Activated CD8-positive, alpha-beta memory T cell treated with anti-CD3 and anti-CD28 coated beads for 36 hours (primary cell): ENCODE results near the gene KDM5C. TPM values are rescaled to one million over a fixed set of nuclear protein-coding genes. Genes with fewer than 3 reads are reported as not detected.

Experiments used
- CTCF ChIA-PET: fragments of 350-600 bp; sonication (Branson Sonifier 250); formaldehyde crosslinking; loops from one replicate; lab custom pipeline; 2021; ENCODE audit warnings: antibody characterized with exemption; lab: Charles Lee
- POLR2A ChIA-PET: fragments of 350-600 bp; sonication (Branson Sonifier 250); formaldehyde crosslinking; loops from one replicate; lab custom pipeline; 2021; ENCODE audit warnings: antibody characterized with exemption; lab: Charles Lee
- total RNA-seq, 2 experiments: library from RNA; stranded (reverse); gene quantifications; one replicate each; pipeline ENCODE4 v1.2.3, GENCODE V29; 2021

KDM5C gene
- total RNA-seq = 10 to 100 TPM; 82.6 to 90.1 TPM

DNA sequence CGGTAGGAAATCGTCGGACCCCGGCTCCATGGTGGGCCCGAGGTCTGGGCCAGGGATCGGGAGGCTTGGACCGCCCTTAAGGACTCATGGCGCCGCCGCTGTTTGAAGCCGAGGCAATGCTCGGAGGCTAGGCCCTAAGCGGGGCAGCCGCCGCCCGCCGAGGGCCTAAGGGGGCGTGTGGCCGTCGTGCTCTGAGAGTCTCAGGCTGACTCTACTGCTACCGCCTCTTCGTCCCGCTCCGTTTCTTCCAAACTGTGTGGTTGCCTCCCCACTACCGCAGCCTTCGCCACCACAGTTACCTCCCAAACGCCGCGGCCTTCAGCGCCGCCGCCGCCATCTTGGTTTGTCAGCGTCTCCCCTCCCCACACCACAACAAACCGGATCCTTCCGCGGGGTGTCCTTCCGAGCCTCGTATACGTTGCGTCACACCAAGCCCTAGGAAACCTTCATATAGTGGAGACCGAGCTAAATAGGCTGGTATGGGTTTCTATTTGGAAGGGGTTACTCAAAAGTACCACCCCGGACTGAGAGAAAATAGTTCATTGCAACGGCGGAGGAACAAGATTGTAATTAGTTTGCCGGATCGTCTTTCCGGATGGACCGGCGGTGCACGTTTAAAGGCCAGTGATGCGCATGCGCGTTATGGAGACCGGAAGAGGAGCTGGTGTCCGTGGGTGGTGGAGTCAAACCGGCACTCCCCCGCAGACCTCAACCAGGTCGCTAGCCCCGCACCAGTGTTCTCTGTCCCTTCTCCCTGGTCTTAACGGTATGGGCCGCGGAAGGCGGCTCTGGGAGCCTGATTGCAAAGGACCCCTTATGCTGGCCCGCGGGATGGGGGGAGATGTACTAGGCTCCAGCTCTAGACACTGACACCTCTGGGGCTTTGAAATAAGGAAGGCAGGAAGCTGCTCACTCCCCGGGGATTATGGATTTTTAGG, at the start of gene KDM5C:
Gene KDM5C, minus strand, starts transcription at position 348 of the 938 bp plus-strand sequence. Its CDS starts 318 bp downstream, at position 30.
- CTCF ChIA-PET = no interaction called here
- POLR2A ChIA-PET = interaction anchor here (0.6 to 1.2 kb wide), 4 partner anchors 9 to 38 kb away, joined by 3 read pairs; no protein-coding TSS in a partner anchor

DNA sequence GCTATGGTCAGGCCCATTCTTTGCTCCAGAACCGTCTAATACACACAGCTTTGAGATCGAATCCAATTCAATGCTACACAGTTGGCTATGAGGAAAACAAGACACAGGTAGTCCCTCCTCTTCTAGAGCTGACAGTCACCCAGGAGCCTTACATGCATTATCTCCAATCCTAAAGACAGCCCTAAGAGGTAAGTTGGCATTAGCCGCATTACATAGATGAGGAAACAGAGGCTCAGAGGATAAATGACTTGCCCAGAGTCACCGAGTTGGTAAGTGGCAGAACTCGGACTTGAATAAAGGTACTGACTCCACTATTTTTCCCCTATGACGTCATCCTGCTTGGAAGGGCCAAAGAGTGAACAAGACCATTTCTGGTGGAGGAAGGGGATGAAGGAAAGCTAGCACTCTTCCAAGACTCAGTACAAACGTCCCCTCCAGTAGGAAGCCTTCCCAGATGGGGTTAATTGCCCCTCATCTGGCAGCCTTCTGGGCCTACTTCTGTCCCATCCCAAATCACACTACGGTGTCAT, 47.9 kb upstream of the KDM5C start:
- ChIA-PET POLR2A (no interaction called here), CTCF (no interaction called here)

DNA sequence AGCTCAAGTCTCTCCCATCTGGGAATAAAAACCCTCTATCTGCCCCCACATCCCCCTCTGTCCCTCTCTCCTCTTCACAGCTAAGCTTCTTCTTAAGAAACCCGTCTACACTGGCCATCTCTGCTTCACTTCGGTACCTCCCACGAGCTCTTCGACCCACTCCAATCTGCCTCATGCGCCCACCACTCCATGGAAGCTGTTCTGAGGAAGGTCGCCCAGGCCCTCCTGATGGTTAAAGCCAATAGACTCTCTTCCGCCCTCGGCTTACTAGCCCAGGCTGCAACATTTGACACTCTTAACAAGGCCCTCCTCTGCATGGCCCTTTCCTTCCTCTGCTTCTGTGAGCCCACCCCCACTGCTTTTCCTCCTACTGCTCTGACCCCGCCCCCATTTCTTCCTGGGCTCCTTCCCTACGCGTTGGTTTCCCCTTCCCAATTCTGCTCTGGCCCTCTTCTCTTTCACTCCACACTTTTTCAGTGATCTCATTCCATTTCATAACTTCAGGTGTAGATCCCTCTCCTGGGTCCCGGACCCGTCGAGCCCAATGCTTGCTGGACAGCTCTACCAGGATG, 44.6 kb upstream of the KDM5C start:
- ChIA-PET CTCF (no interaction called here), POLR2A (no interaction called here)

DNA sequence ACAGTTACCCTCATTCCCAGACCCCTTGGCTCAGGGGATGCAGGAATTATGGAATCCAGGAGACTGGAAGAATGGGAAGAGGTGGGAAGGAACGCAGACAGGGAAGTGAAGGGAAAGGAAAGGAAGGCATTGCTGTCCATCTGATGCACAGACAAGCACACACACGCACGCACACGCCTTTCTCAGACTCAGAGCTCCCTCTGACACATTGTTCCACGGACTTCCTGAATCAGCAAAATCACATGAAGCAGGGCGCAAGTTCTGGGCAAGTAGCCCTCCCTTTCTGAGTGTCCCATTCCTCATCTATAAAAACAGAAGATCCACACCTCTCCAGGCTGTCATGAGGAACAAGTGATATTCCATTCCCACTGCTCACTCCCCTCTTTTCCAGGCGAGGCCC, 43.2 kb upstream of the KDM5C start:
- CTCF ChIA-PET = no interaction called here
- POLR2A ChIA-PET = no interaction called here

DNA sequence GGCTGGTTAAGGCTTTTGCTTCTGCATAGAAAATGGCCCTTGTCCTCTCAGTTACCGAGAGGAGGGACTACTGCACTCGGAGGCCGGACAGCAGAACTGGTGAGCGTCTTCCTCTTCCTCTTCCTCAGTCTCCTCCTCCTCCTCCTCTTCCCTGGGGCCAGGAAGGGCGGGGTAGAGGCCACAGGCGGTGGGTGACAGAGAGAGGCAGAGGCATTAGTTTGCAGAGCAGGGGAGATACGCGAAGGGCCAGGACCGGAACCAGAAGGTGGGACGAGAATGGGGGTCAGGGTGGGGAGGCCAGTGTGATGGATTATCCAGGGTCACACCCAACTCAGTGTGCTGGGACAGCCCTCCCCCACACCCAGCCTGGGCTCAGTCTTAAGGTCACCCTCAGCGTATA, 41.9 kb upstream of the KDM5C start:
- ChIA-PET POLR2A (no interaction called here), CTCF (no interaction called here)

DNA sequence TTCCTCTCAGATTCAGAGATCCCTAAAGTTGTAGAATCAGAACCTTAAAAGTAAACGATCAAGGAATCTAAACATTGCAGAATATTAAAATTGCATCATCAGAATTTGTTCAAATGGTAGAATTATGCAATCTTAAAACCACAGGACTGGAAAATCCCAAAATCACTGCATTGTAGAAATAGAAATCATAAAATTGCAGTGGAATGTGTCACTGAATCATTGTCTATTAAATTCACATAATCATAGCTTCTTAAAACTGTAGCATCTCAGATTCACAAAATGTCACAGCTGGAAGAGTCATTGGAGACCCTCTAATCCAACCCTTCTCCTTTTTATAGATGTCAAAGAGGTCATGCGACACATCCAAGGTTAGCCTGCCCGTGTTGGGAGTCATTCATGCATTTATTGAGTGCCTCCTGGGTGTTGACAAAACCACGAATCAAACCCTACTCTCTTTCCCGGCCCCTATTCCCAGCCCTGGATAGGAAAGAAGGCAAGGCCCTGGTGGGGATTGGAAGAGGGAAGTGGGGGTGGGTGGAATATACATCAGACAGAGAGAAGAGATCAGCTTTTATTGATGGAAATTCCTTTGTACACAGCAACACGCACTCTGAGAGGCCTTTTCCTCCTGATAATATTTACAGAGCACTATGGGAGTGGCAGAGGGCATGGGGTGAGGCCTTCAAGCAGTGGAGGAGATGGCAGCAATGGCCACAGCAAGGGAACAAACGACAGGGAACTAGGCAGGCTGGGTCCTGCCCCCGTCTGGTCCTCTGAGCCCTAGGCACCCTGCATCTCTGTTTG, 41.0 kb upstream of the KDM5C start:
- POLR2A ChIA-PET = no interaction called here
- CTCF ChIA-PET = no interaction called here

DNA sequence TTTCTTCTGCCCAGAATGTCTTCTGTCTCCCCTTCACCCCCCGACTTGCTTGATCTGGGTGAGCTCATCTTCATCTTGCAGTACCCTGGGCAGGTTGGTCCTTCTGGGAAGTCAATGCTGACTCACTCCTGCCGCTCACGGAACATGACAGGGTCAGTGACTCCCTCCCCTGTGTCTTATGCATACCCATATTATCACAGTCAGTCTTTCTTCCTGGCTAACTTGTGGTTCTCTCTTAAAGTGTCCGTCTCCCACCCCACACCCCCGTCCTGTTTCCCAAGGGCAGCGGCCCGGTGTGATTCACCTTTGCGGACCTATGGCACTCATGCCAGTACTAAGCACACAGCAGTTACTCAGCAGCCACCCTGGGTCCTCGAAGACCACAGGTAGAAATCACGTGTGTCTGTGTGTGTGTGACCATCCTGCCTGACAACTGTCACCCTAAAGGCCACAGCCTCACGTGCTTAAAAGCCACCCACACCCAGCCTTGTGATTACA, 38.6 kb upstream of the KDM5C start:
- ChIA-PET POLR2A (interaction anchor here (0.8 kb wide), 1 partner anchor 38 kb away, joined by 3 read pairs; the partner anchor contains the start of gene KDM5C), CTCF (interaction anchor here (0.6 kb wide), 1 partner anchor 43 kb away, joined by 3 read pairs; no protein-coding TSS in a partner anchor)

DNA sequence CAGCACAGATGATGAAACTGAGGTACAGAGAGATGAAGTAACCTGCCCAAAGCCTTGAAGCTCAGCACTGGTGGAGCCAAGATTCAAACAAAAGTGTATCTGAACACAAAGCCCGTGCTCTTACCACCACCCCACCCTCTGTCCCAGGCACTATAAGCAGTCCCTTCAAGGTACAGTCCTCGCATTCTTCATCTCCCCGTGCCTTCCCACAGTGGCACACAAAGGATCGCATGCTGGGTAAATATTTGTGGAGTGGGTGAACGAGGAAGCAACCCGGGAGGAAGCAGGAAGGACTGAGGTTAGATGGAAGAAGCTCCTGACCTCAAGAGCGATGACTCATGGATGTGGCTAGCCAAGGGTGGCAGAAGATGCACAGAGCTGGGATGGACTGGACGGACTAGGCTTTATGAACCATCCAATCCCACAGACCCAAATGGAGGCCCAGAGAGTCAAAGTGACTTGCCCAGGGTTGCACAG, 37.9 kb upstream of the KDM5C start:
- POLR2A ChIA-PET = interaction anchor here (0.8 kb wide), 1 partner anchor 38 kb away, joined by 3 read pairs; the partner anchor contains the start of gene KDM5C
- CTCF ChIA-PET = no interaction called here

DNA sequence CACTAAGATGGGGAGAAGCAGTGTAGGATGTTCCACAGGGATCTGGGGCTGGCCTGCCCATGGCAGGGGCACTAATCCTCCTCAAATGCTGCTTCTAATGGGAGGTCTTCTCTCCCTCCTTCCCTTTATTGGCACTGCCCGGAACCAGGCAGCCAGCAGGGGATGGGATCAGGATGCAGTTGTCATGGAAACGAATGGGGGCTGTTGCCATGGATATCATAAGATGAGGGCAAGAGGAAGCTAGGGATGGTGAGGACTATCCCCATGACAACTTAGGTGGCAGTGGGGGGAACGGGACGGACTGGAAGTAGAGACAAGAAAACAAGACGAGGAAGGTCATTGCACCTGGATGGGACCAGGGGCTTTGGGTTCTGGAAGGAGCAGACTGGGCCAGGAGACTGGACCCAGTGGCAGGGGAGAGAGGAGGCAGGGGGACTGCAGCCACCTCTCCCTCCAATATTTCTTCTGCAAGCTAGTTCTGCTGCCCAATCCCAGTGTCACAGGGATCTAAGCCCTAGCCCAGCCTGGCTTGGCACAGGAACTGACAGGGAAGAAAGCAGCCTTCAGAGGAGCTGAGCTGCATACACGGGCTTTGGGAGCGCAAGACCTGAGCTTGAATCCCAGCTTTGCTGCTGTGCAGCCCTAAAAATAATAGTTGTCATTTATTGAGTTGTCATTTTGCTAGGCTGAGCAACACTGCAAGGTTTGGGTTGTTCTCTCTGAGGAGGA, 37.3 kb upstream of the KDM5C start:
- POLR2A ChIA-PET = interaction anchor here (0.6 kb wide), 1 partner anchor 58 kb away, joined by 5 read pairs; no protein-coding TSS in a partner anchor

DNA sequence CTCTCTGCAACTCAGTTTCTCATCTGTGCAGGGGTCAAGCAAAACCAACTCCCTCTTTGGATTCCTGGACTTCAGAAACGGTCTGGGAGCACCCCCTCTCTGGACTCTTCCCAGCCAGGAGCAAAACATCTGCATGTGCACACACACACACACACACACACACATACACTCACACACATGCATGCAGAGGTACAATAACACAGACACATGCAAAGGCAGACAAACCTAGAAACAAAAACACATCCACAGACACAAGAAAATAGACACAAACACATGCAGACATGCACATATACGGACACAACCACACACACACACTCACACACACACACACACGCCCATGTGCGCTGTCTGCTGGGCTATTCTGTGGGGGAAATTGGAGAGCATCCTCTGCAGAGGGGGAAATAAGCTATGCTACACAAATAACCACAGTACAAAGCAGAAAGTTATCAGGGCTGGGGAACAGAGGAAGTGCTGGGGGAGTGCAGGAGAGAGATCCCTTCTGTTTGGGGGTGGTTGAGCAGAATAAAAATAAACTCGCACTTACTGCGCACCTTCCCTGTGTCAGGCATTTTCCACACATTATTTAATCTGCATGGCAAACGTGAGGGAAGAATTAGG, 36.5 kb upstream of the KDM5C start:
- POLR2A ChIA-PET = interaction anchor here (0.6 kb wide), 1 partner anchor 58 kb away, joined by 5 read pairs; no protein-coding TSS in a partner anchor
- CTCF ChIA-PET = interaction anchor here (0.7 kb wide), 1 partner anchor 66 kb away, joined by 3 read pairs; no protein-coding TSS in a partner anchor

More for the DNA sequence above, 37.3 kb upstream of the KDM5C start:
- CTCF ChIA-PET = no interaction called here

DNA sequence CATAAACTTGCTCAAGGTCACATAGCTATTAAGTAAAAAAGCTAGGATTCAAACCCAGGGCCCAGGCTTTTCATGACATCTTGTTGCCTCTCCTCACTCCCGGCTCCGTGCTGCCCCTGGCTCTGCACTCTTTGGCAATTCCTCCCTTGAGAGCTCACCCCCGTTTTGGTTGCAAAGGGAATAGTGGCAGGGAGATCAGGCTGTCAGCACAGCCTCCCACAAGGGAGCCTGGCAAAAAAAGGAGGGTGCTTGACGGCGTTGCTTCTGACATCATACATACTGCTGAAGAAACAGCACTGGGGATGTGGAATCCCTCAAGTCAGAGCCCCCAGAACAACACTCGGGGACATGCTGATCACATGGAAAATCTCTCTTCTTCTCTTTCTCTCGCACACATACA, 35.8 kb upstream of the KDM5C start:
- POLR2A ChIA-PET = no interaction called here
- CTCF ChIA-PET = no interaction called here

DNA sequence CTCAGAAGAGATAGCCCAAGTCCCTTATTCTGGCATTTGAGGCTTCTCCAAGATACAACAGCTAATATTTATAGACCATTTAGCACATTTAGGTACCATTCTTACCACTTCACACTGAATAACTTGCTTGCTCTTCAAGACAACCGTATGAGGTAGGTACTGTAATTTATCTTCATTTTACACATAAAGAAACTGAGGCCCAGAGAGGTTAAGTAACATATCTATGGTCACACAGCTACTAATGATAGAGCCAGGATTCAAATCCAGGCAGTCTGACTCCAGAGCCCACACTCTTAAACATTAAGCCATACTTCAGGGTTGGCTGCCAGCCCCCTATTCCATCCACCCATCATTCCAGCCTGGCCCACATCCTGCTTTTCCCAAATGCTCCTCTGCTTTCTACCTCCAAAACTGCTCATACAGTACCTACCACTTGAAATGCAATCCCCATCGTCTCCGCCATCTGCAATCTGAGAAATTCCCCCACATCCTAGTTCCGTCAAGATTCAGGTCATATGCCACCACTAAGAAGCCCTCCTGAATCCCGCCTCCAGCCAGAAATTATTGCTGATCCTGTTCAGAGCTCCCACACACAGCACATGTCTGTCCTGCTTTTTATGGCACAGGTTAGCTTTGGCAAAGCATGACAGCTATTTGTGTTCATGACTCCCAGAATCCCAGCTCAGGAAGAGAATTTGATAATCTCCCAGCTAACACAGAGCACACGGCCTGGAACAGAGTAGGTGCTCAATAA, 32.8 kb upstream of the KDM5C start:
- POLR2A ChIA-PET = no interaction called here
- CTCF ChIA-PET = no interaction called here

DNA sequence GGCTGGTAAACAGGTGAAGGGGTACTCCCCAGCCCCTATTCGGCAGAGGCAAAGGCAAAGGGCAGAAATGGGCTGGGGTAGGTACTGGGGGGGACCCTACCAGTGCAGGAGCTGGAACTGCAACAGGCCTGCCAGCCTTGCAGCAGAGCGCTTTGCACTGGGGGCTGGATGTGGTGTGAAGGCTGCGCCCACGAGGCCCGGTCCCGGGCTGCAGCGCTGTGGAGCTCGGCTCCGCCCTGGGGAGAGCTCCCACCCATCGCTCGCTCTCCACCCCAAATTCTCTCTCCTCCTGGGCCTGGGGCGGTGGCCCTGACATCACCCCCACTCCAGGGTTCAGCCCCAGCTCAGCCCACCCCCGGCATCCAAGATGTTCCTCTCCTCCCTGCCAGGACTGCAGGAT, 32.2 kb upstream of the KDM5C start:
- ChIA-PET CTCF (no interaction called here), POLR2A (no interaction called here)

DNA sequence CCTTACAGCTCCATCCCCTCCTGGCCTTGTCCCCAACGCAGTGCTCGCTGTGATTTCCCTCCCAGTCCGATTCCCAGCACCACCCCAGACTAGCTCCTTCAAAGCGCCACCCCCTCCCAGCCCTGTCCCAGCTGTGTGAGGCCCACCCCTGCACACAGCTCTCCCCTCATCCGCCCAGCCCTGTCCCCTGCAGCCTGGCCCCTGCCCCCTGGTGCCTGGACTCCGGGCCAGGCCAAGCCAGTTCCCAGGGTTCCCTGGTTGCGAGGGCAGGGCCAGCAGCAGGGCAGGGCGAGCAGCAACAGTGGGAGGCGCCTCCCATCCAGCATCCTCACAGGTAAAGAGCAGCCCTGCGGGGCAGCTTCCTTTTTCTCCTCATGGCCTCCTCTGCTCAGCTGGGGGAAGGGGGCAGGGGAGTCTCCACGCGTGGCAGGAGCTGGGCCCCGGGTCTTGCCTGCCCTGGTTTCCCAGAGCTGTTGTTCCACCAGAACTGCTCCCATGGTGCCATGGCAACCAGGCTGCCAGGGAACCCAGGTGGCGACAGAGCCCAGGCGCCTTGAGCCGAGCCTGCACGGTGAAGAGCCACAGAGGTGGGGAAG, 31.5 kb upstream of the KDM5C start:
- POLR2A ChIA-PET = no interaction called here
- CTCF ChIA-PET = no interaction called here

DNA sequence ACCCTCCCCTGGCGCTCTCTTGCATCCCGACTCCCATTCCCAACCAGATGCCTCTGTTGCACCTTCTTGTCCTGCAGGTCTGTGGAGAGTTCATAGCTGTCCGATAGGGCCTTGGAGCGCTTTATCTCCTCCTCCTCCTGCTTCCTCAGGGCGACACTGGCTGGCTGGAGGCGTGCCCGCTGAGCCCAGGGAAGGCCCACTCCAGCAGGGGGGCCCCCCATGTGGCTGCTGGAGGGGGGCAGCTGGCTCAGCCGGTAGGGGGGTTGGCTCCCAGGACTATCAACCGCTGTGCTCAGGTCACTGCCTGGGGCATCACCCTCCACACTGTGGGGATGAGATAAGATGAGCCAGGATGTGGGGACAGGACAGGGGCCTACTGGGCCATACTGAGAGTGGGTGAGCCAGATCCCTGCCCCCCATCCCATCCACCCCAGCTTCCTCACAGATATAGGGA, 30.8 kb upstream of the KDM5C start:
- CTCF ChIA-PET = no interaction called here
- POLR2A ChIA-PET = no interaction called here

DNA sequence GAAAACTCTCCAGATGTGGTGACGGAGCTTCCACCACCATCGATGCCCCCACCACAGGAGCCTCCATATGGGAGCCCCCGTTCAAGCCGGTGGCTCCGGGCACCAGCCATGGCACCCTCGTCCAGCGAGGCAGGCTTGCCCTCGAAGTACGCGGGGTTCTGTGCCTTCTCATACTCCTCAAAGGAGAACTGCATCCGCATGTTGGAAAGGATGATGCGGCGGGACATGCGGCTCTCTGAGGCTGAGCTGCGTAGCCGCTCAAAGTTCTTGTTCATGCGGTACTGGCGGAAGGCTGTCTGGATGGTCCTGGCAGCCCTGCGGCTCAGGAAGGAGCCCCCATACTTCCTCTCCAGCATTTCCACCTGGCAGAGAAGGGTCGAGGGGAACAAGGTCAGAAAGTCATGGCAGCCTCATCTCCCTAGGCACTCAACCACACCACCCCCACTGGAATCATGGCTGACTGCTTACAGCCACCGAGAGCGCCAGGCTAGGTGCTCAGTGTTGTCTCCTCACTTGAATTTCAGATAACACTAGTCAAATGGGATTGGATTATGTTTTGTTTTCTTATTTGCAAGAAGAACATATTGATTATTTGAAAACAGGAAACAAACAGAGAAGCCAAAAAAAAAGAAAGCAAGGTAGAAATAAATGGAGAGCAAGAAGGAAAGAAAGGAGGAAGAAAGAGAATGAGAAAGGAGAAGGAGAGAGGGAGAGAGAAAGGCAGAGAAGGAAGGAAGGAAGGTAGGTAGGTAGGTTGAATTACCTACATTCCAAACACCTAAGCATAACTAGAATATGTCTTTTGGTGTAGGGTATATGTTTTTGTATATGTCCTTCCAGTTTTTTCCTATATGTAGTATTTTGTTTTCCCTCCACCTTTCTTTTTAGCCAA, 29.8 kb upstream of the KDM5C start:
- POLR2A ChIA-PET = no interaction called here
- CTCF ChIA-PET = no interaction called here
